Hepatocyte (in vitro differentiated cells): ENCODE results near the gene PLSCR1.

ENCODE experiments used
- CTCF ChIP-seq: fragments of 200-600 bp; sonication (generic); IDR thresholded peaks from 2 replicates; pipeline ENCODE4 v1.5.1; 2016; ENCODE audit warnings: antibody characterized with exemption, mild to moderate bottlenecking; ENCODE audit not compliant: poor library complexity
- EZH2 ChIP-seq: fragments of 200-600 bp; sonication (generic); IDR thresholded peaks from 2 replicates; pipeline ENCODE4 v1.6.1; 2016; ENCODE audit warnings: antibody characterized with exemption, mild to moderate bottlenecking, borderline replicate concordance
- EZH2phosphoT487 ChIP-seq: fragments of 200-600 bp; sonication (generic); IDR thresholded peaks from one replicate; pipeline ENCODE4 v1.6.1; 2018; ENCODE audit warnings: antibody characterized with exemption, mild to moderate bottlenecking, low read depth, moderate library complexity; ENCODE audit not compliant: unreplicated experiment, severe bottlenecking

GRCh38 chr3:146511402-146512134 lies 32.8 kb downstream of the PLSCR1 start:
- no peak for TF ChIP-seq CTCF
- no peak for TF ChIP-seq EZH2phosphoT487
- TF ChIP-seq EZH2: no peak
